HG03039 (cell line): Measurements from ENCODE around the gene SLC16A6.
"Not testable (repeated sequence)": the region's sequence is repeated elsewhere in the genome, so short reads cannot be mapped to it uniquely, and the experiment has no call there.

Experiments
- ATAC-seq: cut with Tn5 transposase; IDR thresholded peaks from one replicate; pipeline ENCODE4 v1.9.1; 2021; ENCODE audit warnings: mild to moderate bottlenecking, moderate library complexity; ENCODE audit not compliant: unreplicated experiment

The SLC16A6 gene

GRCh38 chr17:68291836-68292688 lies 1.1 kb upstream of the SLC16A6 start:
- ATAC-seq = peak; percentile 50

- no peak for ATAC-seq
These were observed 516 bp downstream of the SLC16A6 start for GRCh38 chr17:68290268-68290954.

GRCh38 chr17:68289936-68290267 lies 1.0 kb downstream of the SLC16A6 start:
- no peak for ATAC-seq

GRCh38 chr17:68289473-68289872 lies 1.5 kb downstream of the SLC16A6 start:
- no peak for ATAC-seq

- ATAC-seq = no peak
These were observed 2.1 kb downstream of the SLC16A6 start for GRCh38 chr17:68288804-68289203.

GRCh38 chr17:68288375-68288774 lies 2.6 kb downstream of the SLC16A6 start:
- ATAC-seq = no peak

GRCh38 chr17:68281965-68282364 lies 9.0 kb downstream of the SLC16A6 start:
- not testable (repeated sequence) for ATAC-seq

GRCh38 chr17:68277807-68278206 lies 13.1 kb downstream of the SLC16A6 start:
- no peak for ATAC-seq

- ATAC-seq = not testable (repeated sequence)
These were observed 14.6 kb downstream of the SLC16A6 start for GRCh38 chr17:68276339-68276738.

GRCh38 chr17:68273722-68274121 lies 17.2 kb downstream of the SLC16A6 start:
- ATAC-seq = no peak

GRCh38 chr17:68265833-68266232 lies 25.1 kb downstream of the SLC16A6 start:
- ATAC-seq = not testable (repeated sequence)

- not testable (repeated sequence) for ATAC-seq
These were observed 27.7 kb downstream of the SLC16A6 start for GRCh38 chr17:68263101-68263681.

GRCh38 chr17:68262467-68262866 lies 28.5 kb downstream of the SLC16A6 start:
- ATAC-seq = not testable (repeated sequence)

- ATAC-seq = no peak
These were observed 30.7 kb downstream of the SLC16A6 start for GRCh38 chr17:68260051-68260762.

GRCh38 chr17:68259648-68259951 lies 31.3 kb downstream of the SLC16A6 start:
- ATAC-seq = not testable (repeated sequence)

- peak; percentile 88 for ATAC-seq
These were observed 31.9 kb downstream of the SLC16A6 start for GRCh38 chr17:68258890-68259647.

GRCh38 chr17:68257934-68258333 lies 33.0 kb downstream of the SLC16A6 start:
- ATAC-seq = no peak

GRCh38 chr17:68256701-68257100 lies 34.2 kb downstream of the SLC16A6 start:
- not testable (repeated sequence) for ATAC-seq

GRCh38 chr17:68255731-68256538 lies 35.0 kb downstream of the SLC16A6 start:
- no peak for ATAC-seq

- ATAC-seq = no peak
These were observed 35.8 kb downstream of the SLC16A6 start for GRCh38 chr17:68255151-68255550.
